Measurements from ENCODE around the gene VAV2. TPM values are rescaled to one million over a fixed set of nuclear protein-coding genes. Genes with fewer than 3 reads are reported as not detected.

VAV2 gene
- total and polyA plus RNA-seq, 2 of the 4 experiments (the other 2 are of a cell fraction): 10.8 to 13.4 TPM

DNA sequence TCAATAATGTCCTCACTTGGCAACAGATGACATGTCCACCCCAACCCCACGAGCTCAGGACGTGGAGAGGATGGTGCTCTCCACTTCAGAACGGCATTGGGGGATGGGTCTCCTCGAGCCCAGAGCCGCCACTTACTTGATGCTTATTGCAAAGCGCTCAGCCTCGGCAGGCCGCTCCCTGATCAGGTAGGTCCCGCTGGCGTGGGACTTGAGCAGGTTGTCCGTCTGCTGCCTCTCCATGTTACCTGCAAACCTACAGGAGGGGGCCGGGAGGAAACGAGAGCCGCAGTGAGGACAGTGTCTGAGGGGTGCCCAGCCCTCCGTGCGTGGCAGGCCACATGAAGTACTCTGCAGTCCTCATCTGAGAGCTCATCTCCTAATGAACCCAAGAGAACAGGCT lies 217.3 kb downstream of the VAV2 start:
- Histone ChIP-seq H2AK5ac (ENCODE audit: low read depth, low read length) (no peak overlapping the region), H4K20me1 (ENCODE audit: insufficient read depth, low read length) (peaks cover 8% of the 10 kb centered on the region; the same call in 1 of the 2 replicates), H3K9ac (ENCODE audit: low read depth, low read length) (no peak overlapping the region), H3K79me1 (ENCODE audit: low read depth in 1 of 2, low read length in 2 of 2) (no peaks in the 10 kb centered on the region; a peak in 1 of 4 replicates), H3K9me3 (ENCODE audit: control insufficient read depth, insufficient read depth, low read length) (no peaks in the 10 kb centered on the region), H3K23ac (ENCODE audit: low read depth, low read length) (no peak overlapping the region), H3K18ac (ENCODE audit: low read depth, low read length) (no peak overlapping the region), H2BK5ac (ENCODE audit: low read depth, low read length, poor library complexity, severe bottlenecking) (peak overlapping the region; percentile 32), H2AK9ac (replicated peaks; ENCODE audit: low read depth, low read length, poor library complexity) (no peak overlapping the region), H3K36me3 (ENCODE audit: control insufficient read depth, insufficient read depth, low read length) (peaks cover 60% of the 10 kb centered on the region), H4K8ac (ENCODE audit: low read depth in 2 of 2, low read length in 2 of 2) (no peak overlapping the region), H2AFZ (replicated peaks; ENCODE audit: low read length, poor library complexity) (no peak overlapping the region), H3K4me1 (ENCODE audit: control insufficient read depth, insufficient read depth, low read length) (peaks cover 4% of the 10 kb centered on the region; the same call in 1 of the 2 replicates), H3K4ac (ENCODE audit: low read depth, low read length) (peak overlapping the region; percentile 55; the same call in 1 of the 2 replicates), H2BK120ac (ENCODE audit: low read depth, low read length) (peak overlapping the region; percentile 16; the same call in 1 of the 2 replicates), H3K27ac (ENCODE audit: insufficient read depth, low read length) (no peak overlapping the region), H3K27me3 (ENCODE audit: control insufficient read depth, insufficient read depth, low read length) (no peaks in the 10 kb centered on the region), H3K4me3 (ENCODE audit: insufficient read depth, low read depth, low read length) (no peak overlapping the region), H2BK15ac (ENCODE audit: low read depth, low read length) (no peak overlapping the region; the same call in 2 of the 3 replicates), H3K4me2 (ENCODE audit: low read depth, low read length) (no peak overlapping the region), H3K56ac (ENCODE audit: extremely low read depth, insufficient read depth, low read length) (no peak overlapping the region), H4K5ac (ENCODE audit: low read depth, low read length) (no peak overlapping the region), H3K14ac (replicated peaks; ENCODE audit: low read depth, low read length) (no peak overlapping the region), H3K9me1 (ENCODE audit: insufficient read depth, low read length) (no peaks in the 10 kb centered on the region; the same call in 1 of the 2 replicates), H2BK20ac (ENCODE audit: low read depth, low read length) (0 out of 2 replicates have a peak overlapping the region, but pooled peaks have one; percentile 5), H4K91ac (ENCODE audit: insufficient read depth, low read depth, low read length) (peak overlapping the region; percentile 18; the same call in 1 of the 2 replicates)
- ChIA-PET CTCF (no interaction called here), POLR2A (ENCODE audit: unreplicated experiment) (no interaction called here)
- intact Hi-C loops (cut with micrococcal nuclease) (no loop called here), in situ Hi-C loops (cut with MboI; ENCODE audit: low sequenced_read_pairs) (loop anchor here (25.0 kb wide), 1 partner anchor 363 kb away; the partner anchor contains the start of gene WDR5), dilution Hi-C loops (cut with HindIII; ENCODE audit: low sequenced_read_pairs, unreplicated experiment) (loop anchor here (25.0 kb wide), 1 partner anchor 238 kb away; no protein-coding TSS in a partner anchor)
- WGBS, 2 experiments (ENCODE audit: extremely low coverage in 2 of 2, insufficient read length in 1 of 2): 97% methylated on average over 11 of the region's 16 CpGs; no CpG with 5 or more reads in 1 of the 2 experiments
- ATAC-seq (ENCODE audit: low read depth) (no peak), DNase-seq (no peak)
- TF ChIP-seq, protein P1, sequence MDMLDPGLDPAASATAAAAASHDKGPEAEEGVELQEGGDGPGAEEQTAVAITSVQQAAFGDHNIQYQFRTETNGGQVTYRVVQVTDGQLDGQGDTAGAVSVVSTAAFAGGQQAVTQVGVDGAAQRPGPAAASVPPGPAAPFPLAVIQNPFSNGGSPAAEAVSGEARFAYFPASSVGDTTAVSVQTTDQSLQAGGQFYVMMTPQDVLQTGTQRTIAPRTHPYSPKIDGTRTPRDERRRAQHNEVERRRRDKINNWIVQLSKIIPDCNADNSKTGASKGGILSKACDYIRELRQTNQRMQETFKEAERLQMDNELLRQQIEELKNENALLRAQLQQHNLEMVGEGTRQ (IDR thresholded peaks at IDR 0.05; ENCODE audit: low read depth, low read length): no peak
- TF ChIP-seq NFE2L2 (IDR thresholded peaks at IDR 0.05; ENCODE audit: low read depth, low read length) (no peak), MAZ (IDR thresholded peaks at IDR 0.05; ENCODE audit: borderline replicate concordance, low read depth, low read length) (no peak), FOS (IDR thresholded peaks at IDR 0.05; ENCODE audit: low read depth, low read length) (no peak), RAD21 (IDR thresholded peaks at IDR 0.05; ENCODE audit: low read length) (no peak)
- BruUV-seq (replicated peaks): no TSS peak
